Measurements from ENCODE around the gene RBM38.

The RBM38 gene

GRCh38 chr20:57408131-57408530, 16.9 kb downstream of the RBM38 start (continued):
- no peak for TF ChIP-seq PRDM2 (tag by site-specific recombination; IDR thresholded peaks at IDR 0.05; ENCODE audit: borderline replicate concordance)
- TF ChIP-seq ZNF311 (tag by site-specific recombination; IDR thresholded peaks at IDR 0.05; ENCODE audit: borderline replicate concordance), result no peak
- peak; percentile 51 for TF ChIP-seq SETDB1 (IDR thresholded peaks at IDR 0.05; ENCODE audit: insufficient read length, low read length)
- no peak for TF ChIP-seq ZNF560 (tag by site-specific recombination; IDR thresholded peaks at IDR 0.05; ENCODE audit: borderline replicate concordance)
- no peak for TF ChIP-seq GLIS2 (tag by site-specific recombination; IDR thresholded peaks at IDR 0.05)
- no peak for TF ChIP-seq ZNF776 (tag by site-specific recombination; IDR thresholded peaks at IDR 0.05; ENCODE audit: borderline replicate concordance)
- TF ChIP-seq ZNF114 (tag by site-specific recombination; IDR thresholded peaks at IDR 0.05), result no peak
- TF ChIP-seq ZNF621 (tag by site-specific recombination; IDR thresholded peaks at IDR 0.05), result no peak
- TF ChIP-seq, protein P1, sequence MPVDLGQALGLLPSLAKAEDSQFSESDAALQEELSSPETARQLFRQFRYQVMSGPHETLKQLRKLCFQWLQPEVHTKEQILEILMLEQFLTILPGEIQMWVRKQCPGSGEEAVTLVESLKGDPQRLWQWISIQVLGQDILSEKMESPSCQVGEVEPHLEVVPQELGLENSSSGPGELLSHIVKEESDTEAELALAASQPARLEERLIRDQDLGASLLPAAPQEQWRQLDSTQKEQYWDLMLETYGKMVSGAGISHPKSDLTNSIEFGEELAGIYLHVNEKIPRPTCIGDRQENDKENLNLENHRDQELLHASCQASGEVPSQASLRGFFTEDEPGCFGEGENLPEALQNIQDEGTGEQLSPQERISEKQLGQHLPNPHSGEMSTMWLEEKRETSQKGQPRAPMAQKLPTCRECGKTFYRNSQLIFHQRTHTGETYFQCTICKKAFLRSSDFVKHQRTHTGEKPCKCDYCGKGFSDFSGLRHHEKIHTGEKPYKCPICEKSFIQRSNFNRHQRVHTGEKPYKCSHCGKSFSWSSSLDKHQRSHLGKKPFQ (tag by site-specific recombination; IDR thresholded peaks at IDR 0.05), result 0 out of 2 replicates have a peak, but pooled peaks have one; percentile 47
- TF ChIP-seq ZNF521 (tag by site-specific recombination; IDR thresholded peaks at IDR 0.05), result no peak
- TF ChIP-seq ZNF610 (tag by site-specific recombination; IDR thresholded peaks at IDR 0.05; ENCODE audit: borderline replicate concordance), result no peak
- no peak for TF ChIP-seq ZNF837 (tag by site-specific recombination; IDR thresholded peaks at IDR 0.05)
- TF ChIP-seq, protein P2, sequence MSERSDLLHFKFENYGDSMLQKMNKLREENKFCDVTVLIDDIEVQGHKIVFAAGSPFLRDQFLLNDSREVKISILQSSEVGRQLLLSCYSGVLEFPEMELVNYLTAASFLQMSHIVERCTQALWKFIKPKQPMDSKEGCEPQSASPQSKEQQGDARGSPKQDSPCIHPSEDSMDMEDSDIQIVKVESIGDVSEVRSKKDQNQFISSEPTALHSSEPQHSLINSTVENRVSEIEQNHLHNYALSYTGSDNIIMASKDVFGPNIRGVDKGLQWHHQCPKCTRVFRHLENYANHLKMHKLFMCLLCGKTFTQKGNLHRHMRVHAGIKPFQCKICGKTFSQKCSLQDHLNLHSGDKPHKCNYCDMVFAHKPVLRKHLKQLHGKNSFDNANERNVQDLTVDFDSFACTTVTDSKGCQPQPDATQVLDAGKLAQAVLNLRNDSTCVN (tag by site-specific recombination; optimal IDR thresholded peaks at IDR 0.05), result peak; percentile 14
- TF ChIP-seq BCL11B (tag by site-specific recombination; IDR thresholded peaks at IDR 0.05; ENCODE audit: low read depth), result no peak
- TF ChIP-seq ZIC2 (tag by site-specific recombination; IDR thresholded peaks at IDR 0.05), result peak; percentile 61; the same call in 1 of the 2 replicates
- TF ChIP-seq ZSCAN16 (tag by site-specific recombination; IDR thresholded peaks at IDR 0.05), result no peak
- TF ChIP-seq ZNF785 (tag by site-specific recombination; IDR thresholded peaks at IDR 0.05), result no peak
- no peak for TF ChIP-seq ZNF660 (tag by site-specific recombination; IDR thresholded peaks at IDR 0.05)
- no peak for TF ChIP-seq ZNF488 (tag by site-specific recombination; IDR thresholded peaks at IDR 0.05)
- no peak for TF ChIP-seq ZFP69B (tag by site-specific recombination; IDR thresholded peaks at IDR 0.05)
- TF ChIP-seq ZNF426 (tag by site-specific recombination; IDR thresholded peaks at IDR 0.05), result no peak
- no peak for TF ChIP-seq YY2 (tag by site-specific recombination; IDR thresholded peaks at IDR 0.05)
- TF ChIP-seq ZSCAN4 (tag by site-specific recombination; IDR thresholded peaks at IDR 0.05), result no peak
- TF ChIP-seq ZNF629 (tag by site-specific recombination; IDR thresholded peaks at IDR 0.05), result no peak
- TF ChIP-seq GFI1B (tag by site-specific recombination; IDR thresholded peaks at IDR 0.05), result no peak
- no peak for TF ChIP-seq ZNF777 (tag by site-specific recombination; IDR thresholded peaks at IDR 0.05; ENCODE audit: borderline replicate concordance)
- TF ChIP-seq EGR2 (tag by site-specific recombination; IDR thresholded peaks at IDR 0.05; ENCODE audit: low read depth), result peak; percentile 33; the same call in 1 of the 2 replicates
- no peak for TF ChIP-seq ZNF664 (tag by site-specific recombination; IDR thresholded peaks at IDR 0.05)
